Measurements from ENCODE around the gene MEGF6.

- TF ChIP-seq SP1 (IDR thresholded peaks at IDR 0.05; ENCODE audit: low read depth, low read length) = no peak
- TF ChIP-seq, protein P1, sequence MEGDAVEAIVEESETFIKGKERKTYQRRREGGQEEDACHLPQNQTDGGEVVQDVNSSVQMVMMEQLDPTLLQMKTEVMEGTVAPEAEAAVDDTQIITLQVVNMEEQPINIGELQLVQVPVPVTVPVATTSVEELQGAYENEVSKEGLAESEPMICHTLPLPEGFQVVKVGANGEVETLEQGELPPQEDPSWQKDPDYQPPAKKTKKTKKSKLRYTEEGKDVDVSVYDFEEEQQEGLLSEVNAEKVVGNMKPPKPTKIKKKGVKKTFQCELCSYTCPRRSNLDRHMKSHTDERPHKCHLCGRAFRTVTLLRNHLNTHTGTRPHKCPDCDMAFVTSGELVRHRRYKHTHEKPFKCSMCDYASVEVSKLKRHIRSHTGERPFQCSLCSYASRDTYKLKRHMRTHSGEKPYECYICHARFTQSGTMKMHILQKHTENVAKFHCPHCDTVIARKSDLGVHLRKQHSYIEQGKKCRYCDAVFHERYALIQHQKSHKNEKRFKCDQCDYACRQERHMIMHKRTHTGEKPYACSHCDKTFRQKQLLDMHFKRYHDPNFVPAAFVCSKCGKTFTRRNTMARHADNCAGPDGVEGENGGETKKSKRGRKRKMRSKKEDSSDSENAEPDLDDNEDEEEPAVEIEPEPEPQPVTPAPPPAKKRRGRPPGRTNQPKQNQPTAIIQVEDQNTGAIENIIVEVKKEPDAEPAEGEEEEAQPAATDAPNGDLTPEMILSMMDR (IDR thresholded peaks at IDR 0.05; ENCODE audit: control extremely low read depth in 1 of 3, insufficient read depth in 1 of 3, low read depth in 1 of 3, low read length in 3 of 3) = no peak
- TF ChIP-seq EZH2 (IDR thresholded peaks at IDR 0.05; ENCODE audit: low read depth, low read length, severe bottlenecking) = no peak
- no peak for TF ChIP-seq JUND (IDR thresholded peaks at IDR 0.05; ENCODE audit: low read length)
- TF ChIP-seq, protein P2, sequence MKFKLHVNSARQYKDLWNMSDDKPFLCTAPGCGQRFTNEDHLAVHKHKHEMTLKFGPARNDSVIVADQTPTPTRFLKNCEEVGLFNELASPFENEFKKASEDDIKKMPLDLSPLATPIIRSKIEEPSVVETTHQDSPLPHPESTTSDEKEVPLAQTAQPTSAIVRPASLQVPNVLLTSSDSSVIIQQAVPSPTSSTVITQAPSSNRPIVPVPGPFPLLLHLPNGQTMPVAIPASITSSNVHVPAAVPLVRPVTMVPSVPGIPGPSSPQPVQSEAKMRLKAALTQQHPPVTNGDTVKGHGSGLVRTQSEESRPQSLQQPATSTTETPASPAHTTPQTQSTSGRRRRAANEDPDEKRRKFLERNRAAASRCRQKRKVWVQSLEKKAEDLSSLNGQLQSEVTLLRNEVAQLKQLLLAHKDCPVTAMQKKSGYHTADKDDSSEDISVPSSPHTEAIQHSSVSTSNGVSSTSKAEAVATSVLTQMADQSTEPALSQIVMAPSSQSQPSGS (IDR thresholded peaks at IDR 0.05; ENCODE audit: low read length) = no peak
- no peak for TF ChIP-seq SRF (IDR thresholded peaks at IDR 0.05; ENCODE audit: low read depth, low read length)
- TF ChIP-seq TBP (IDR thresholded peaks at IDR 0.05; ENCODE audit: low read depth, low read length) = no peak
- TF ChIP-seq, protein P3, sequence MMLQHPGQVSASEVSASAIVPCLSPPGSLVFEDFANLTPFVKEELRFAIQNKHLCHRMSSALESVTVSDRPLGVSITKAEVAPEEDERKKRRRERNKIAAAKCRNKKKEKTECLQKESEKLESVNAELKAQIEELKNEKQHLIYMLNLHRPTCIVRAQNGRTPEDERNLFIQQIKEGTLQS (IDR thresholded peaks at IDR 0.05; ENCODE audit: insufficient read depth, low read depth, low read length) = no peak
- no peak for TF ChIP-seq KDM1A (IDR thresholded peaks at IDR 0.05; ENCODE audit: borderline replicate concordance, low read length)
These were observed 48.6 kb downstream of the MEGF6 start for GRCh38 chr1:3562712-3563111.

All from H1 (cell line).